ENCODE results near the gene NFATC1.

Gene NFATC1

DNA sequence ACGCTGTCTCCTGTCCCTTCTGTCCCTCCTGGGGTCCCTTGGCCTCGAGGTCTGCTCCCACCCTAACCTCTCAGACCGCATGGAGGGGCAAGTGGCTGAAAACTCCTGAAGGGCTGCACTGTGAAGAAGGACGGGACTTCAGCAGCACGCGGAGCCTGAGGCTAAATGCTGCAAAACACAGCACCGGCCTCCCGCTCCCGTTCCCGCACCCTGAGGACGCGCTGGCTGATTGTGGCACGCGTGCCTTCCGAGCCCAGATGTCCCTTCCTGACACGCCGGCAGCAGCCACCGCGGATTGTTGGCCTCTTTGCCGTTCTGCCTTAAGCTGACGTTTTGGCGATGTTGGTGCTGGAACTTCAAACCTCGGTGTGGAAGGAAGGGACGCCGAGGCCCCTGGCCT, 158.0 kb downstream of the NFATC1 start:
- Histone ChIP-seq H3K4me2 (ENCODE audit: low read length) (no peak overlapping the region), H3K4me3 (ENCODE audit: low read depth, low read length) (no peak overlapping the region), H3K36me3 (ENCODE audit: control insufficient read depth, insufficient read depth, low read length) (no peaks in the 10 kb centered on the region), H3K4me1 (no peaks in the 10 kb centered on the region), H2AFZ (no peak overlapping the region), H3K9me3 (ENCODE audit: control insufficient read depth, low read length) (no peaks in the 10 kb centered on the region), H3K9ac (no peak overlapping the region), H3K27ac (no peak overlapping the region), H3K27me3 (ENCODE audit: control insufficient read depth, insufficient read depth, low read length) (no peaks in the 10 kb centered on the region), H3K79me2 (no peaks in the 10 kb centered on the region)
- TF ChIP-seq, protein P1, sequence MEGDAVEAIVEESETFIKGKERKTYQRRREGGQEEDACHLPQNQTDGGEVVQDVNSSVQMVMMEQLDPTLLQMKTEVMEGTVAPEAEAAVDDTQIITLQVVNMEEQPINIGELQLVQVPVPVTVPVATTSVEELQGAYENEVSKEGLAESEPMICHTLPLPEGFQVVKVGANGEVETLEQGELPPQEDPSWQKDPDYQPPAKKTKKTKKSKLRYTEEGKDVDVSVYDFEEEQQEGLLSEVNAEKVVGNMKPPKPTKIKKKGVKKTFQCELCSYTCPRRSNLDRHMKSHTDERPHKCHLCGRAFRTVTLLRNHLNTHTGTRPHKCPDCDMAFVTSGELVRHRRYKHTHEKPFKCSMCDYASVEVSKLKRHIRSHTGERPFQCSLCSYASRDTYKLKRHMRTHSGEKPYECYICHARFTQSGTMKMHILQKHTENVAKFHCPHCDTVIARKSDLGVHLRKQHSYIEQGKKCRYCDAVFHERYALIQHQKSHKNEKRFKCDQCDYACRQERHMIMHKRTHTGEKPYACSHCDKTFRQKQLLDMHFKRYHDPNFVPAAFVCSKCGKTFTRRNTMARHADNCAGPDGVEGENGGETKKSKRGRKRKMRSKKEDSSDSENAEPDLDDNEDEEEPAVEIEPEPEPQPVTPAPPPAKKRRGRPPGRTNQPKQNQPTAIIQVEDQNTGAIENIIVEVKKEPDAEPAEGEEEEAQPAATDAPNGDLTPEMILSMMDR (IDR thresholded peaks at IDR 0.05): no peak

DNA sequence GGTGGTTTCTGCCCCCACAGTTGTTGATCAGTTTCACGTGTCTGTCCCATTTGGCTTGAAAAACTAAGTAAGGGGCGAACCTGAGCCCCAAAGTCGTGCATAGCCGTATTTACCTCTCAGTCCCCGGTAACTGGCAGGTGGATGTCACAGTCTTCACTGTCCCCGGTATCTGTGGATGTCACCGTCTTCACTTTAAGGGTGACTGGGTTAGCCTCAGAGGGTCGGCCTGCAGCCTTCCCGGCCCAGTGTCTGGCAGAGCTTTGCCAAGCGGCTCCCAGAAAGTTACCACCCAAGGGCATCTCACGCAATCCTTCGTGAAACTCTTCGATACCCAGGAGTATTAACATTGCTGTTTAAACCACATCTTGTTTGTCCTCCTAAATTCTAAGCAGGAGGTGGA, 158.6 kb downstream of the NFATC1 start:
- no peak overlapping the region for H3K4me3 ChIP-seq (ENCODE audit: low read depth, low read length)
- no peak overlapping the region for H3K4me2 ChIP-seq (ENCODE audit: low read length)
- no peaks in the 10 kb centered on the region for H3K27me3 ChIP-seq (ENCODE audit: control insufficient read depth, insufficient read depth, low read length)
- H3K9me3 ChIP-seq (ENCODE audit: control insufficient read depth, low read length): no peaks in the 10 kb centered on the region
- H3K36me3 ChIP-seq (ENCODE audit: control insufficient read depth, insufficient read depth, low read length): no peaks in the 10 kb centered on the region
- TF ChIP-seq, protein P1 (IDR thresholded peaks at IDR 0.05): no peak
- H2AFZ ChIP-seq: no peak overlapping the region
- H3K27ac ChIP-seq: no peak overlapping the region
- no peak overlapping the region for H3K9ac ChIP-seq
- no peaks in the 10 kb centered on the region for H3K79me2 ChIP-seq
- H3K4me1 ChIP-seq: no peaks in the 10 kb centered on the region

DNA sequence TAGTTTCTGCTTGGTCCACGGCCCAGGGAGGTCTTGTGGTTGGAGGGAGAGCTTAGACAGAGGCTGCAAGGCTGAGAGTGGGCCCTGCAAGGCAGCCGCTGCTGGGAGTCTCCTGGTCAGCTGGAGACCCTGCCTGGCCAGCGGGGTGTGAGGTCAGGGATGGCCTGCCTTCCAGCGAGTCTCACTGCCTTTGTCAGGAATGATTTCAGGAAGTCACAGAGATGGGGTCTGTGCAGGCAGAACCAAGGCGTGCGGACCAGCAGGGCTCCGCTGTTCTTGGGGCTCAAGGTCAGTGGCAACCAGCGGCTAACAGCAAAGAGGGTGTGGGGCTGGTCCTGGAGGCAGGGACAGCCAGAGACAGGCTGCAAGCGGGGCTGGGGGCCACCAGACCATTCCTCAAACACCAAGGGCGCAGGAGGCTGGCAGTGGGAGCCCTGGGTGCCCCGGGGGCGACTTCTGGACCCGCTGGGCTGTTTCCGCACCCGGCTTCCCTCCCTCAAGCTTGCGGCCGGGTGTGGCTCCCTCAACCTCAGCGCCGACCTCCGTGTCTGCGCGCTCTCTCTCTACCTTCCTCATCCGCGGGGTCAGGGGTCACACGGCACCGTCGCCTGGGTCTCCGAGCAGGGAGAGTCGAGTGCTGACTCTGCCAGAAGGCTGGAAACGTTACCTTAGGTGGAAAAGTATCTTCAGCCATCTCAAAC, 159.4 kb downstream of the NFATC1 start:
- Histone ChIP-seq H3K4me3 (ENCODE audit: low read depth, low read length) (no peak overlapping the region), H3K27ac (no peak overlapping the region), H3K36me3 (ENCODE audit: control insufficient read depth, insufficient read depth, low read length) (no peaks in the 10 kb centered on the region)

DNA sequence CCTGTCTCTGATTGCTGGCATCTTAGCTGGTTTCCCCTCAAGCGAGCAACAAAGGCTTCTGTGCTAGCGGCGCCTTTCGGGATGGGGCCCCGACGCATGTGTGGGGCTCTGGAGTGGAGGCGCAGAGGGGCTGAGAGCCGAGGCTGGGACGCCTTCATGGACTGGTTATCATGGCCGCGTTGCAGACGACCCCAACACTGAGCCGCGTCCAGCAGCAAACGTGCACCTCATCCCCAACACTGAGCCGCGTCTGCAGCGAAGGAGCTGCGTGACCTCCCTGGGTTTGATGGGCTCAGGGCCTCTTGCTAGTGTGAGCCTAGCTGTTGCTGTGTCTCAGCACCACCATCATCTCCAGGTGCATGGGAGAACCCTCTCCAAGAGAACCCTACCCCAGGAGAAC, 160.2 kb downstream of the NFATC1 start:
- Histone ChIP-seq H2AFZ (no peak overlapping the region), H3K4me3 (ENCODE audit: low read depth, low read length) (no peak overlapping the region), H3K27me3 (ENCODE audit: control insufficient read depth, insufficient read depth, low read length) (no peaks in the 10 kb centered on the region), H3K9me3 (ENCODE audit: control insufficient read depth, low read length) (no peaks in the 10 kb centered on the region), H3K4me2 (ENCODE audit: low read length) (no peak overlapping the region), H3K9ac (no peak overlapping the region), H3K36me3 (ENCODE audit: control insufficient read depth, insufficient read depth, low read length) (no peaks in the 10 kb centered on the region), H3K79me2 (no peaks in the 10 kb centered on the region), H3K4me1 (no peaks in the 10 kb centered on the region), H3K27ac (no peak overlapping the region)
- TF ChIP-seq, protein P1 (IDR thresholded peaks at IDR 0.05): no peak

More for the DNA sequence above, 159.4 kb downstream of the NFATC1 start:
- H3K9ac ChIP-seq: no peak overlapping the region
- no peaks in the 10 kb centered on the region for H3K9me3 ChIP-seq (ENCODE audit: control insufficient read depth, low read length)
- no peaks in the 10 kb centered on the region for H3K4me1 ChIP-seq
- TF ChIP-seq, protein P1 (IDR thresholded peaks at IDR 0.05): no peak
- no peak overlapping the region for H2AFZ ChIP-seq
- H3K79me2 ChIP-seq: no peaks in the 10 kb centered on the region
- H3K27me3 ChIP-seq (ENCODE audit: control insufficient read depth, insufficient read depth, low read length): no peaks in the 10 kb centered on the region
- H3K4me2 ChIP-seq (ENCODE audit: low read length): no peak overlapping the region

Measured in parathyroid adenoma (tissue), 2 donors.